ENCODE measurements around the gene ZBTB21.

ZBTB21 gene

GRCh38 chr21:42048870-42049577, 38.9 kb upstream of the ZBTB21 start:
- Histone ChIP-seq H4K5ac (ENCODE audit: low read length) (no peak overlapping the region), H3K27ac (ENCODE audit: low read depth, low read length) (no peak overlapping the region)
- no CpG with 5 or more reads among the region's 10 CpGs for whole genome bisulfite sequencing (ENCODE audit: extremely low coverage, insufficient coverage, low lambda C conversion rate)

DNA sequence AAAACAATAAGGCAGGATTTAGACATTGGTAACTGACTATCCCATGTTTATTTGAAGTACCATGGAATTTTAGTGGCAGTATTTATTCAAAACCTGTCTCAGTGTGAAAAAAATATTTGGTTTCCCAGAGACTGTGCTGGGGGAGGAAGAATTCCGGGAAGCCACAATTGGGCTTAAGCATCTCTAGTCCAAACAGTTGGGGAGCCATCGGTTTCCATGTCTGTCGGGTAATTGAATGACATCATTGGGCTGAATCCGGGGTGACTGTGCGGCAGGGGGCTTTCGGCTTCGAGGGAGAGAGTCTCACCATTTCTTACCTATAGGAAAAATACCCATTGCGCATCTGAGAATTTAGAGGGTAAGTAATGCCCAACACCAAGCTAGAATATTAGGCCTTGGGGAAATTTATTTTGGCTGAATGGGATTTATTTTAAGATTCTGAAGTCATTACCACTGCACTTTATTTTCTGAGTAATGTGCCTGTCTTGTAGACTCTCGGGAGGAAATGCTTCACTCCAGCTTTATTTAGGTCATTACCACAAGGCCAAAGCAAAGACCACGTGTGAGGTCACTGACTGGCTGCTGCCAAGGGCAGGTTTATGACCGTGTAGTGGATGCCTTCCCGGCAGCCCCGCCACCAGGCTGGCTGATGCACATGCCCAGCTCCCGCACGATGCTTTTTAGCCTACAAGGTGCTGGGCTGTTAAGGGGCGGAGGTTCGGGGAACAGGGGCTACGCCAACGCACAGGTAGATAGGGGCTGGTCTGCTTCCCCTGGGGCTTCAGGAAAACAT, 37.9 kb upstream of the ZBTB21 start:
- Histone ChIP-seq H3K18ac (ENCODE audit: low read length) (no peak overlapping the region), H3K4me3 (ENCODE audit: low read length) (no peak overlapping the region), H2BK5ac (ENCODE audit: low read length) (no peak overlapping the region), H3K27ac (ENCODE audit: low read depth, low read length) (no peak overlapping the region), H2BK120ac (ENCODE audit: low read depth, low read length) (no peak overlapping the region), H3K4ac (ENCODE audit: low read depth, low read length) (no peak overlapping the region), H3K27me3 (ENCODE audit: insufficient read depth, low read length, poor library complexity) (no peaks in the 10 kb centered on the region), H3K56ac (ENCODE audit: low read length) (no peak overlapping the region), H3K23ac (ENCODE audit: low read length) (no peak overlapping the region), H2BK15ac (replicated peaks; ENCODE audit: low read depth) (no peak overlapping the region), H4K8ac (ENCODE audit: low read depth, low read length) (no peak overlapping the region), H3K9ac (ENCODE audit: low read length) (no peak overlapping the region), H3K4me2 (ENCODE audit: low read length) (no peak overlapping the region), H3K4me1 (ENCODE audit: control insufficient read depth, low read depth, low read length) (no peaks in the 10 kb centered on the region), H4K5ac (ENCODE audit: low read length) (no peak overlapping the region), H3K79me2 (ENCODE audit: control insufficient read depth, insufficient read depth, low read length) (no peaks in the 10 kb centered on the region), H3K79me1 (ENCODE audit: low read length) (no peaks in the 10 kb centered on the region), H2AK5ac (ENCODE audit: low read length) (no peak overlapping the region), H3K36me3 (ENCODE audit: control insufficient read depth, insufficient read depth, low read length) (no peaks in the 10 kb centered on the region)
- DNase-seq = no peak
- no CpG with 5 or more reads among the region's 19 CpGs for WGBS (ENCODE audit: extremely low coverage, insufficient coverage, low lambda C conversion rate)

More at GRCh38 chr21:42048870-42049577, 38.9 kb upstream of the ZBTB21 start:
- Histone ChIP-seq H3K23ac (ENCODE audit: low read length) (no peak overlapping the region), H3K79me1 (ENCODE audit: low read length) (no peaks in the 10 kb centered on the region), H3K56ac (ENCODE audit: low read length) (no peak overlapping the region), H3K79me2 (ENCODE audit: control insufficient read depth, insufficient read depth, low read length) (no peaks in the 10 kb centered on the region), H3K4me1 (ENCODE audit: control insufficient read depth, low read depth, low read length) (no peaks in the 10 kb centered on the region), H2AK5ac (ENCODE audit: low read length) (no peak overlapping the region), H3K4ac (ENCODE audit: low read depth, low read length) (no peak overlapping the region), H3K27me3 (ENCODE audit: insufficient read depth, low read length, poor library complexity) (no peaks in the 10 kb centered on the region), H3K9ac (ENCODE audit: low read length) (no peak overlapping the region), H2BK5ac (ENCODE audit: low read length) (no peak overlapping the region), H2BK120ac (ENCODE audit: low read depth, low read length) (no peak overlapping the region), H3K4me2 (ENCODE audit: low read length) (no peak overlapping the region), H4K8ac (ENCODE audit: low read depth, low read length) (no peak overlapping the region), H2BK15ac (replicated peaks; ENCODE audit: low read depth) (no peak overlapping the region), H3K4me3 (ENCODE audit: low read length) (no peak overlapping the region), H3K18ac (ENCODE audit: low read length) (no peak overlapping the region), H3K36me3 (ENCODE audit: control insufficient read depth, insufficient read depth, low read length) (no peaks in the 10 kb centered on the region)
- no peak for DNase-seq

DNA sequence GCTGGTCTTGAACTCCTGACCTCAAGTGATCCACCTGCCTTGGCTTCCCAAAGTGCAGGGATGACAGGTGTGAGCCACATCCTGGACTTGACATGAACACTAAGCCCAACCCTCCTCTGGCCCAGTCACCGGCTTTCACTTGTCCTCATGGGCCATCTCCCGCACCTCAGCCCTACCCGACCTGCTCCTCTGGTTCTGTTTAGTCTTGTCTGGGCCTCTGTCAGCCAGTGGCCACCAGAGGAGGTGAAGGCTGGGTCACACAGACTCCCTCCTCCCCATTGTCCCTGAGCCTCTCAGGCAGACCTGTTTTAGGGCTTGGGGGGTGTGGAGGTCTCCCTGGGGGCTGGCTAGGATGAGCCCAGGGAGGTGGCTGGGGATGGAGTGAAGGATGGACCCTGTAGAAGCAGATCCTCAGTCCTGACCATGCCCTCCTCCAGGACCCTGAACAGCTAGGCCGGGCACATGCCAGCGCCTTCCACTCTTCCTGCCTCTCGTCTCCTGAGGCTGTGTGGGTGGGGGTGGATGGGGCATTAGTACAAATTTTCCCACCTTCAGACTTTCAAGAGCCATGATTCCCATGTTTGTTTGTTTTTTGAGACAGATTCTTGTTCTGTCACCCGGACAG, 34.8 kb upstream of the ZBTB21 start:
- Histone ChIP-seq H3K27me3 (ENCODE audit: insufficient read depth, low read length, poor library complexity) (no peaks in the 10 kb centered on the region), H3K56ac (ENCODE audit: low read length) (no peak overlapping the region), H2AK5ac (ENCODE audit: low read length) (no peak overlapping the region), H3K79me2 (ENCODE audit: control insufficient read depth, insufficient read depth, low read length) (no peaks in the 10 kb centered on the region), H2BK120ac (ENCODE audit: low read depth, low read length) (no peak overlapping the region), H3K4ac (ENCODE audit: low read depth, low read length) (no peak overlapping the region), H3K4me2 (ENCODE audit: low read length) (no peak overlapping the region), H2BK5ac (ENCODE audit: low read length) (no peak overlapping the region), H3K36me3 (ENCODE audit: control insufficient read depth, insufficient read depth, low read length) (no peaks in the 10 kb centered on the region), H3K79me1 (ENCODE audit: low read length) (no peaks in the 10 kb centered on the region), H3K23ac (ENCODE audit: low read length) (no peak overlapping the region), H3K18ac (ENCODE audit: low read length) (no peak overlapping the region), H4K8ac (ENCODE audit: low read depth, low read length) (no peak overlapping the region), H3K4me1 (ENCODE audit: control insufficient read depth, low read depth, low read length) (no peaks in the 10 kb centered on the region), H3K9ac (ENCODE audit: low read length) (no peak overlapping the region), H4K5ac (ENCODE audit: low read length) (no peak overlapping the region), H3K27ac (ENCODE audit: low read depth, low read length) (no peak overlapping the region), H2BK15ac (replicated peaks; ENCODE audit: low read depth) (no peak overlapping the region), H3K4me3 (ENCODE audit: low read length) (no peak overlapping the region)
- WGBS (ENCODE audit: extremely low coverage, insufficient coverage, low lambda C conversion rate) = no CpG with 5 or more reads among the region's 7 CpGs
- no peak for DNase-seq

- H2BK120ac ChIP-seq (ENCODE audit: low read depth, low read length) = no peak overlapping the region
- H3K27me3 ChIP-seq (ENCODE audit: insufficient read depth, low read length, poor library complexity) = no peaks in the 10 kb centered on the region
- no peak overlapping the region for H3K27ac ChIP-seq (ENCODE audit: low read depth, low read length)
- WGBS (ENCODE audit: extremely low coverage, insufficient coverage, low lambda C conversion rate) = no CpG with 5 or more reads among the region's 17 CpGs
- H2BK15ac ChIP-seq (replicated peaks; ENCODE audit: low read depth) = no peak overlapping the region
- no peak overlapping the region for H3K18ac ChIP-seq (ENCODE audit: low read length)
- no peaks in the 10 kb centered on the region for H3K79me2 ChIP-seq (ENCODE audit: control insufficient read depth, insufficient read depth, low read length)
- H4K5ac ChIP-seq (ENCODE audit: low read length) = no peak overlapping the region
- H3K4me3 ChIP-seq (ENCODE audit: low read length) = no peak overlapping the region
- no peak overlapping the region for H3K23ac ChIP-seq (ENCODE audit: low read length)
- no peak overlapping the region for H4K8ac ChIP-seq (ENCODE audit: low read depth, low read length)
- no peaks in the 10 kb centered on the region for H3K4me1 ChIP-seq (ENCODE audit: control insufficient read depth, low read depth, low read length)
- H3K9ac ChIP-seq (ENCODE audit: low read length) = no peak overlapping the region
- no peak overlapping the region for H3K56ac ChIP-seq (ENCODE audit: low read length)
- H3K4ac ChIP-seq (ENCODE audit: low read depth, low read length) = no peak overlapping the region
- DNase-seq = no peak
- H2AK5ac ChIP-seq (ENCODE audit: low read length) = no peak overlapping the region
- no peaks in the 10 kb centered on the region for H3K79me1 ChIP-seq (ENCODE audit: low read length)
- no peak overlapping the region for H2BK5ac ChIP-seq (ENCODE audit: low read length)
- no peaks in the 10 kb centered on the region for H3K36me3 ChIP-seq (ENCODE audit: control insufficient read depth, insufficient read depth, low read length)
- H3K4me2 ChIP-seq (ENCODE audit: low read length) = no peak overlapping the region
Measured at GRCh38 chr21:42043961-42044360, 33.8 kb upstream of the ZBTB21 start.

DNA sequence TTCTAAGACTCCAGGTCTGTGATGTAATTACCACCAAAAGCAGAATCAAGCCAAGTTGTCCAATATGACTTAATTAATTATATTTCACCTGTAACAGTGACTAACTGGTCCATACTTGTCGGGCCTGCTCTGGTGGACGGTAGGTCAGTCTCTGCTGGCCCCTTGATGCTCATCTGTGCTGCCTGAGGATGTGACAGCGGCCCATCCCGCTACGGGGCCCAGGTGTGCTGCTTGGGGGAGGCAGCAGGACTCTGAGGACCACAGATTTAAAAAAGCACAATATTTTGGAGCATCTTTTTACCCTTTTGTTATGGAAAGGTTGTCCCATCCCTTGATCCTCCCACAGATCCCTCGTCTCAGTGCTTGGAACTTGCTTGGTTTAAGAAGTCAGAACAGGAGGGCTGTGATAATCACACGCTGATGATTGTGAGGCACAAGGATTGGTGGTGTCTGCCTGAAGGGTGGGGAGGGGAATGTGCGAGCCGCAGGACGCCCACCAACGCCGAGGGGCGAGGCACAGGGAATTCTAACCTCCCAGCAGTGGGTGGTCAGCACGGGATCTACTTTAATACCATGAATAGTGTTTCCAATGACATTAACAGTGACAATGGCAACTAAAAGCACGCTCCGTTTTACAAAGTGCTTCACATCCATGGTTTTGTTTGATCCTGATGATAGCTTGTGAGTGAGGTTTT, 33.2 kb upstream of the ZBTB21 start:
- Histone ChIP-seq H2BK5ac (ENCODE audit: low read length) (no peak overlapping the region), H4K5ac (ENCODE audit: low read length) (no peak overlapping the region), H2BK15ac (replicated peaks; ENCODE audit: low read depth) (no peak overlapping the region), H2AK5ac (ENCODE audit: low read length) (no peak overlapping the region), H3K56ac (ENCODE audit: low read length) (no peak overlapping the region), H3K4me1 (ENCODE audit: control insufficient read depth, low read depth, low read length) (no peaks in the 10 kb centered on the region), H3K27ac (ENCODE audit: low read depth, low read length) (no peak overlapping the region), H3K4ac (ENCODE audit: low read depth, low read length) (no peak overlapping the region), H3K4me2 (ENCODE audit: low read length) (no peak overlapping the region), H3K9ac (ENCODE audit: low read length) (no peak overlapping the region), H4K8ac (ENCODE audit: low read depth, low read length) (no peak overlapping the region), H2BK120ac (ENCODE audit: low read depth, low read length) (no peak overlapping the region), H3K27me3 (ENCODE audit: insufficient read depth, low read length, poor library complexity) (no peaks in the 10 kb centered on the region), H3K4me3 (ENCODE audit: low read length) (no peak overlapping the region), H3K36me3 (ENCODE audit: control insufficient read depth, insufficient read depth, low read length) (no peaks in the 10 kb centered on the region), H3K18ac (ENCODE audit: low read length) (no peak overlapping the region), H3K79me1 (ENCODE audit: low read length) (no peaks in the 10 kb centered on the region), H3K23ac (ENCODE audit: low read length) (no peak overlapping the region), H3K79me2 (ENCODE audit: control insufficient read depth, insufficient read depth, low read length) (no peaks in the 10 kb centered on the region)
- no peak for DNase-seq
- WGBS (ENCODE audit: extremely low coverage, insufficient coverage, low lambda C conversion rate) = no CpG with 5 or more reads among the region's 16 CpGs

Measured in mesendoderm (in vitro differentiated cells).